IMR-90 (cell line): ENCODE measurements around the gene ANXA7. TPM values are rescaled to one million over a fixed set of nuclear protein-coding genes. Genes with fewer than 3 reads are reported as not detected.

Experiments used
- ATAC-seq: fragments of 200-7000 bp; cut with Tn5 transposase; 2 replicates; pipeline ENCODE4 v1.9.1; 2020; ENCODE audit warnings: low read depth, mild to moderate bottlenecking, moderate library complexity
- BruUV-seq: library from RNA; stranded (reverse); fragments of 400-500 nt; replicated peaks from 2 replicates; lab custom pipeline; 2021; lab: Mats Ljungman, UMichigan
- CTCF ChIA-PET: fragments of 300-600 bp; formaldehyde crosslinking; extraction: SDS; loops from one replicate; lab custom pipeline; 2021; ENCODE audit warnings: antibody characterized with exemption; lab: Yijun Ruan, JAX
- POLR2A ChIA-PET: fragments of 300-600 bp; sonication (Branson Sonifier 250); formaldehyde crosslinking; loops from one replicate; lab custom pipeline; 2022; ENCODE audit warnings: antibody characterized with exemption; ENCODE audit not compliant: unreplicated experiment; lab: Charles Lee
- DNase-seq: peaks from one replicate; pipeline ENCODE4 v3.0.0; 2013
- H2AFZ ChIP-seq: replicated peaks from 2 replicates; pipeline ENCODE3; 2013; ENCODE audit warnings: low read length, mild to moderate bottlenecking; ENCODE audit not compliant: poor library complexity
- H2AK5ac ChIP-seq: 2 replicates; pipeline ENCODE4 v1.6.1; 2013; ENCODE audit warnings: low read depth, low read length, inconsistent platforms
- H2AK9ac ChIP-seq: replicated peaks from 2 replicates; pipeline ENCODE3; 2013; ENCODE audit warnings: mild to moderate bottlenecking, low read depth, low read length, moderate library complexity; ENCODE audit not compliant: poor library complexity
- H2BK120ac ChIP-seq: 2 replicates; pipeline ENCODE4 v1.6.1; 2013; ENCODE audit warnings: low read depth, low read length, inconsistent platforms
- H2BK15ac ChIP-seq: 3 replicates; pipeline ENCODE4 v1.6.1; 2013; ENCODE audit warnings: low read depth, low read length, inconsistent platforms
- H2BK20ac ChIP-seq: 2 replicates; pipeline ENCODE4 v1.6.1; 2013; ENCODE audit warnings: low read depth, mild to moderate bottlenecking, inconsistent platforms, low read length, moderate library complexity
- H2BK5ac ChIP-seq: 2 replicates; pipeline ENCODE4 v1.6.1; 2013; ENCODE audit warnings: mild to moderate bottlenecking, low read depth, low read length, inconsistent platforms; ENCODE audit not compliant: poor library complexity, severe bottlenecking
- H3K14ac ChIP-seq: replicated peaks from 2 replicates; pipeline ENCODE4 v1.6.1; 2013; ENCODE audit warnings: low read depth, low read length, inconsistent platforms
- H3K18ac ChIP-seq: 2 replicates; pipeline ENCODE4 v1.6.1; 2013; ENCODE audit warnings: low read depth, low read length, control low read depth
- H3K23ac ChIP-seq: 2 replicates; pipeline ENCODE4 v1.6.1; 2013; ENCODE audit warnings: low read depth, low read length, inconsistent platforms
- H3K27ac ChIP-seq: 2 replicates; pipeline ENCODE4 v1.5.1; 2013; ENCODE audit warnings: mild to moderate bottlenecking, control low read depth, low read length; ENCODE audit not compliant: insufficient read depth
- H3K27me3 ChIP-seq: 2 replicates; pipeline ENCODE4 v1.6.1; 2013; ENCODE audit warnings: low read length; ENCODE audit not compliant: control insufficient read depth, insufficient read depth
- H3K36me3 ChIP-seq: 2 replicates; pipeline ENCODE4 v1.6.1; 2013; ENCODE audit warnings: low read length, mixed read lengths; ENCODE audit not compliant: control insufficient read depth, insufficient read depth
- H3K4ac ChIP-seq: 2 replicates; pipeline ENCODE4 v1.6.1; 2013; ENCODE audit warnings: low read depth, low read length, inconsistent platforms
- H3K4me1 ChIP-seq: 2 replicates; pipeline ENCODE4 v1.6.1; 2013; ENCODE audit warnings: low read length, mixed read lengths; ENCODE audit not compliant: control insufficient read depth, insufficient read depth
- H3K4me2 ChIP-seq: 2 replicates; pipeline ENCODE4 v1.6.1; 2013; ENCODE audit warnings: low read depth, mild to moderate bottlenecking, control low read depth, low read length, moderate library complexity
- H3K4me3 ChIP-seq: 2 replicates; pipeline ENCODE4 v1.5.1; 2013; ENCODE audit warnings: low read depth, mild to moderate bottlenecking, control low read depth, low read length, moderate library complexity; ENCODE audit not compliant: insufficient read depth
- H3K56ac ChIP-seq: 2 replicates; pipeline ENCODE4 v1.6.1; 2013; ENCODE audit warnings: low read length, inconsistent platforms; ENCODE audit not compliant: insufficient read depth; ENCODE audit errors: extremely low read depth
- H3K79me1 ChIP-seq, 2 experiments: 2 replicates each; pipeline ENCODE4 v1.6.1; 2013; ENCODE audit warnings: low read length in 2 of 2, inconsistent platforms in 1 of 2, low read depth in 1 of 2
- H3K9ac ChIP-seq: 2 replicates; pipeline ENCODE4 v1.6.1; 2013; ENCODE audit warnings: low read depth, low read length, control low read depth
- H3K9me1 ChIP-seq: 2 replicates; pipeline ENCODE4 v1.6.1; 2013; ENCODE audit warnings: low read length, inconsistent platforms; ENCODE audit not compliant: insufficient read depth
- H3K9me3 ChIP-seq: 2 replicates; pipeline ENCODE4 v1.6.1; 2013; ENCODE audit warnings: low read length; ENCODE audit not compliant: control insufficient read depth, insufficient read depth
- H4K20me1 ChIP-seq: 2 replicates; pipeline ENCODE4 v1.6.1; 2013; ENCODE audit warnings: low read length, inconsistent platforms; ENCODE audit not compliant: insufficient read depth
- H4K5ac ChIP-seq: 2 replicates; pipeline ENCODE4 v1.6.1; 2013; ENCODE audit warnings: mild to moderate bottlenecking, low read depth, low read length, control low read depth
- H4K8ac ChIP-seq, 2 experiments: 2 replicates each; pipeline ENCODE4 v1.6.1; 2013; ENCODE audit warnings: low read depth in 2 of 2, low read length in 2 of 2, control low read depth in 1 of 2, inconsistent platforms in 1 of 2
- H4K91ac ChIP-seq: 2 replicates; pipeline ENCODE4 v1.6.1; 2013; ENCODE audit warnings: low read depth, low read length, inconsistent platforms; ENCODE audit not compliant: insufficient read depth
- BHLHE40 ChIP-seq: fragments of 150-350 bp; IDR thresholded peaks from 2 replicates; pipeline ENCODE4 v1.6.1; 2016; ENCODE audit warnings: mild to moderate bottlenecking, low read depth, low read length
- CTCF ChIP-seq: conservative IDR thresholded peaks from 2 replicates; pipeline ENCODE4 v1.5.1; 2012; ENCODE audit warnings: mild to moderate bottlenecking, low read depth, low read length, improper control_type of control experiment
- MAFK ChIP-seq: IDR thresholded peaks from 2 replicates; pipeline ENCODE4 v1.6.1; 2012; ENCODE audit warnings: low read depth, low read length, improper control_type of control experiment
- MXI1 ChIP-seq: IDR thresholded peaks from 2 replicates; pipeline ENCODE4 v1.6.1; 2012; ENCODE audit warnings: low read depth, mild to moderate bottlenecking, low read length, moderate library complexity, borderline replicate concordance
- POLR2A ChIP-seq: IDR thresholded peaks from 2 replicates; pipeline ENCODE4 v1.6.1; 2012; ENCODE audit warnings: mild to moderate bottlenecking, low read depth, low read length
- RCOR1 ChIP-seq: IDR thresholded peaks from 2 replicates; pipeline ENCODE4 v1.6.1; 2012; ENCODE audit warnings: mild to moderate bottlenecking, low read length, improper control_type of control experiment; ENCODE audit not compliant: insufficient replicate concordance
- WGBS, 2 experiments: methylation state at CpG; one replicate each; pipeline versions ENCODE4 v1.1.5 to v1.1.7; 2013; ENCODE audit warnings: missing lambda C conversion rate in 2 of 2; ENCODE audit not compliant: insufficient read length in 1 of 2; ENCODE audit errors: extremely low coverage in 2 of 2; 5-methylcytosine and 5-hydroxymethylcytosine counted together
- dilution Hi-C: fragments of 300-500 bp; cut with HindIII; formaldehyde crosslinking; loops from one replicate; pipeline ENCODE4 v1.14.3; 2018; ENCODE audit warnings: low sequenced_read_pairs; ENCODE audit not compliant: unreplicated experiment
- in situ Hi-C: fragments of 300-500 bp; cut with MboI; formaldehyde crosslinking; loops from 3 replicates; pipeline ENCODE4 v1.14.3; 2019; ENCODE audit warnings: low sequenced_read_pairs, inconsistent platforms, mixed read lengths
- intact Hi-C: fragments of 100-400 bp; cut with micrococcal nuclease; formaldehyde crosslinking; loops from 2 replicates; pipeline ENCODE4 v1.10.0; 2022
- polyA plus RNA-seq, 3 experiments: library from polyadenylated mRNA; depleted of rRNA; stranded (reverse); fragments of >200 nt; gene quantifications; 2 replicates each; pipeline ENCODE4 v1.2.3, GENCODE V29; 2012; ENCODE audit warnings: low replicate concordance in 1 of 3
- total RNA-seq: library from RNA; depleted of rRNA; stranded (reverse); fragments of >200 nt; gene quantifications from 2 replicates; pipeline ENCODE4 v1.2.3, GENCODE V29; 2012

ANXA7 gene
- total and polyA plus RNA-seq, 2 of the 4 experiments (the other 2 are of a cell fraction), result 77.4 to 120 TPM

DNA sequence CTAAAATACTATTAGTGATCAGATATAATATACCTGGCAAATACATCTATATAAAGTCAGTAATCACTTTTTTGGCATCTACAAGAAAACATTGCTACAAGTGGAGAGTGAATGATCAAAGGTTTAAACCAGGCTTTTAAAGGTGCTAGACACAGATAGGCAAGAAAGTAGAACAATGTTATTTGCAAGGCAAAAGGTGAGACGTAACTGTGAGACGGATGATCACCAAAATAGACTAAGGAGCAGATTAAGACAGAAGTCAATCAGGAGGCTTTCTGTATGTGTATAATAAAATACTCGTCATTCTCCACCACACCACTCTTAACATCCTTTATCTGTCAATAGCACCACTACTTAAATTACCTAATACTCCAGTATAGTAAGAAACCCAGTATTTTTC lies 8.3 kb downstream of the ANXA7 start:
- H3K36me3 ChIP-seq, result no peaks in the 10 kb centered on the region; the same call in 1 of the 2 replicates
- H3K18ac ChIP-seq, result no peak overlapping the region
- H3K79me1 ChIP-seq, result peaks cover 18 to 61% of the 10 kb centered on the region in 2 experiments
- H3K23ac ChIP-seq, result no peak overlapping the region
- CTCF ChIA-PET, result no interaction called here
- ATAC-seq (no peak), DNase-seq (no peak)
- TF ChIP-seq POLR2A (no peak), MAFK (no peak), CTCF (no peak), RCOR1 (no peak), BHLHE40 (no peak), MXI1 (no peak)
- H4K5ac ChIP-seq, result no peak overlapping the region
- dilution Hi-C loops, result no loop called here
- no peak overlapping the region for H2BK5ac ChIP-seq
- WGBS, 2 experiments, result no CpG with 5 or more reads among the region's 3 CpGs
- no peak overlapping the region for H2AFZ ChIP-seq
- H3K4me2 ChIP-seq, result no peak overlapping the region
- in situ Hi-C loops, result no loop called here
- intact Hi-C loops, result no loop called here
- no peaks in the 10 kb centered on the region for H3K4me1 ChIP-seq
- POLR2A ChIA-PET, result interaction anchor here (0.6 kb wide), 1 partner anchor 362 kb away, joined by 4 read pairs; no protein-coding TSS in a partner anchor
- H3K9me1 ChIP-seq, result peaks cover 6% of the 10 kb centered on the region
- H2BK120ac ChIP-seq, result no peak overlapping the region
- H2BK20ac ChIP-seq, result no peak overlapping the region
- no peak overlapping the region for H2BK15ac ChIP-seq
- no TSS peak for BruUV-seq
- H4K91ac ChIP-seq, result no peak overlapping the region
- H2AK5ac ChIP-seq, result no peak overlapping the region
- no peak overlapping the region for H2AK9ac ChIP-seq
- no peak overlapping the region for H3K14ac ChIP-seq
- no peak overlapping the region for H3K9ac ChIP-seq
- no peak overlapping the region for H3K56ac ChIP-seq
- no peaks in the 10 kb centered on the region for H3K9me3 ChIP-seq
- no peak overlapping the region for H3K4me3 ChIP-seq
- H4K20me1 ChIP-seq, result peaks cover 32% of the 10 kb centered on the region
- H3K27me3 ChIP-seq, result no peaks in the 10 kb centered on the region
- H4K8ac ChIP-seq, result no peak overlapping the region
- H3K27ac ChIP-seq, result no peak overlapping the region
- no peak overlapping the region for H3K4ac ChIP-seq
